ENCODE results near the gene MMP11. TPM values are rescaled to one million over a fixed set of nuclear protein-coding genes. Genes with fewer than 3 reads are reported as not detected.

MMP11 gene
- total RNA-seq, 1 donor from 2014 or later, result 0.70 TPM

GRCh38 chr22:23815541-23816155, 43.0 kb downstream of the MMP11 start:
- intact Hi-C loops (cut with micrococcal nuclease), result no loop called here
- no peaks in the 10 kb centered on the region for H3K27me3 Mint-ChIP-seq
- H3K9me3 Mint-ChIP-seq, result no peaks in the 10 kb centered on the region
- H3K4me1 Mint-ChIP-seq, result peaks cover 12% of the 10 kb centered on the region
- no peak for DNase-seq
- H3K27ac Mint-ChIP-seq, result no peak overlapping the region
- peaks cover 57% of the 10 kb centered on the region for H3K36me3 Mint-ChIP-seq (ENCODE audit: low read depth)
- no peak overlapping the region for H3K4me3 Mint-ChIP-seq

- no peak overlapping the region for H3K4me3 Mint-ChIP-seq
- no peak for DNase-seq
- H3K4me1 Mint-ChIP-seq, result peaks cover 17% of the 10 kb centered on the region
- H3K9me3 Mint-ChIP-seq, result no peaks in the 10 kb centered on the region
- no peak overlapping the region for H3K27ac Mint-ChIP-seq
- H3K36me3 Mint-ChIP-seq (ENCODE audit: low read depth), result peaks cover 60% of the 10 kb centered on the region
- intact Hi-C loops (cut with micrococcal nuclease), result no loop called here
- no peaks in the 10 kb centered on the region for H3K27me3 Mint-ChIP-seq
Measured at GRCh38 chr22:23816156-23816976, 43.7 kb downstream of the MMP11 start.

DNA sequence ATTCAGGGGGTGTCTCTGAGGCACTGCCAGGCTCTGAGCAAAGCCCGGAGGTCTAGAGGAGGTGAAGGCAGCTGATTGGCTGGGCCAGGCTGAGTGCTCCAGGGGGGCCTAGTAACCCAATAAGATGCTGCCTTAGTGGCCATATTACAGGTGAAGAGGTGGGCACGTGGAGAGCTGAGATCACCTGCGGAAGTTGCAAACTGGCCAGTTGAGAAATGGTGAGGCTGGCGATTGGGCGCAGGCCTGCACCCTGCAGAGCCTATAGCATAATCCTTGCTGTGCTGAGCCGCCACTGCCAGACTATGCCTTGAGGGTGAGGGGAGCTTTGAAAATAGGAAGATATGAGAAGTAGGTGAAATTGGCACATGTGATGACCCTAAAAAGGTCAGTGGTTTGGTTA, 44.5 kb downstream of the MMP11 start:
- no peak for DNase-seq
- H3K4me3 Mint-ChIP-seq, result no peak overlapping the region
- H3K27me3 Mint-ChIP-seq, result no peaks in the 10 kb centered on the region
- no peak overlapping the region for H3K27ac Mint-ChIP-seq
- no peaks in the 10 kb centered on the region for H3K9me3 Mint-ChIP-seq
- H3K36me3 Mint-ChIP-seq (ENCODE audit: low read depth), result peaks cover 56% of the 10 kb centered on the region
- intact Hi-C loops (cut with micrococcal nuclease), result no loop called here
- peaks cover 18% of the 10 kb centered on the region for H3K4me1 Mint-ChIP-seq

- Mint-ChIP-seq H3K4me3 (no peak overlapping the region), H3K4me1 (peaks cover 18% of the 10 kb centered on the region), H3K27ac (peak overlapping the region; percentile 15), H3K27me3 (no peaks in the 10 kb centered on the region), H3K9me3 (no peaks in the 10 kb centered on the region), H3K36me3 (ENCODE audit: low read depth) (peaks cover 52% of the 10 kb centered on the region)
- intact Hi-C loops (cut with micrococcal nuclease), result no loop called here
- no peak for DNase-seq
Measured at GRCh38 chr22:23818541-23818940, 45.9 kb downstream of the MMP11 start.

- H3K36me3 Mint-ChIP-seq (ENCODE audit: low read depth), result peaks cover 60% of the 10 kb centered on the region
- peak; percentile 82 for DNase-seq
- no peaks in the 10 kb centered on the region for H3K9me3 Mint-ChIP-seq
- no peaks in the 10 kb centered on the region for H3K27me3 Mint-ChIP-seq
- H3K4me3 Mint-ChIP-seq, result peak overlapping the region; percentile 60
- peaks cover 27% of the 10 kb centered on the region for H3K4me1 Mint-ChIP-seq
- intact Hi-C loops (cut with micrococcal nuclease), result no loop called here
- H3K27ac Mint-ChIP-seq, result peak overlapping the region; percentile 88
Measured at GRCh38 chr22:23820748-23821211, 48.1 kb downstream of the MMP11 start.

DNA sequence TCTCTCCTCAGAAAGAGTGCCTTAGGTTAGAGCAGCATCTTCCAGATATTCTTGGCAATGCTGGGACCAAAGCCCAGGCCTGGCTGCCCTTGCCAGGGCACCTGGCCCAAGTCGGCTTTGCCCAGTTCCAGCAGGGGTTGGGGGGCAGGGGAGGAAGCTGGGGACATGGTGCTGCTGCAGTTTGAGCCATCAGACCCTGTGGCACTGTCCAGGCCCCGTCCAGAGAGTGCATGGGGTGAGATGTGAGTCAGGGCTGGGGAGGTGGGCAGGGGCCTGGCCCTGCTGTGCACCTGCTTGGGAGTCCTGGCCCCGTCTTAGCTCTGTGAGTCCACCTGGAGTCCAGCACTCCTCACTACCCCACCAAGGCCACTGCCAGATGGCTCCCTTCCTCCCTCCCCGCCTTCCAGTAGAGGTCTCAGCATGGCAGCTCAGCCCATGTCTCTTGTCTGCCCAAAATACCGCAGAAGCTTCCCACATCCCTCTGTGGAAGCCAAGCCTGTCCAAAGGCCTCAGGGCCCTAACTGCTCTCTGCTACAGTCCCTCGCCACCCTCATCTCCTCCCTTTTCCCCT, 49.5 kb downstream of the MMP11 start:
- intact Hi-C loops (cut with micrococcal nuclease), result no loop called here
- no peaks in the 10 kb centered on the region for H3K9me3 Mint-ChIP-seq
- no peak overlapping the region for H3K4me3 Mint-ChIP-seq
- H3K4me1 Mint-ChIP-seq, result peaks cover 31% of the 10 kb centered on the region
- H3K36me3 Mint-ChIP-seq (ENCODE audit: low read depth), result peaks cover 54% of the 10 kb centered on the region
- DNase-seq, result no peak
- H3K27me3 Mint-ChIP-seq, result no peaks in the 10 kb centered on the region
- peak overlapping the region; percentile 69 for H3K27ac Mint-ChIP-seq

DNA sequence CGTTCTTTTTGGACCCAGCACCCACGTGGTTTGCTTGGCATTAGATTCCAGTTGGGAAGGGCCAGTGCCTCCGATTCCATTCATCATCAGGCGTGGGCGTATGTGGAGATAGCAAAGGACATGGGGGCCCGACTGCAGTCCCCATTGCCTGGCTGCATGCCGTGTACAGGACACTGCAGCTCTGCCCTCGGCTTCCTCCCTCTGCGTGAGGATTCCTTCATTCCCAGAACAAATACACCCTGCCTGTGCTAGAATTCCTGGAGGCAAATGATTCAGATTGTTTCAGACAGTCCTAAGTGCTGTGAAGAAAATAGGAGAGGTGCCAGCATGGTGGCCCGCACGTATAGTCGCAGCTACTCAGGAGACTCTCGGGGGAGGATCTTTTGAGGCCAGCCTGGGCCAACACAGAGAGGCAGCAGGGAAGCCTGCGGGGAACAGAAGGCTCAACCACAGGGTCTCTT, 50.7 kb downstream of the MMP11 start:
- peaks cover 31% of the 10 kb centered on the region for H3K4me1 Mint-ChIP-seq
- H3K4me3 Mint-ChIP-seq, result no peak overlapping the region
- no peak for DNase-seq
- H3K9me3 Mint-ChIP-seq, result no peaks in the 10 kb centered on the region
- peaks cover 53% of the 10 kb centered on the region for H3K36me3 Mint-ChIP-seq (ENCODE audit: low read depth)
- no peaks in the 10 kb centered on the region for H3K27me3 Mint-ChIP-seq
- intact Hi-C loops (cut with micrococcal nuclease), result no loop called here
- peak overlapping the region; percentile 39 for H3K27ac Mint-ChIP-seq

DNA sequence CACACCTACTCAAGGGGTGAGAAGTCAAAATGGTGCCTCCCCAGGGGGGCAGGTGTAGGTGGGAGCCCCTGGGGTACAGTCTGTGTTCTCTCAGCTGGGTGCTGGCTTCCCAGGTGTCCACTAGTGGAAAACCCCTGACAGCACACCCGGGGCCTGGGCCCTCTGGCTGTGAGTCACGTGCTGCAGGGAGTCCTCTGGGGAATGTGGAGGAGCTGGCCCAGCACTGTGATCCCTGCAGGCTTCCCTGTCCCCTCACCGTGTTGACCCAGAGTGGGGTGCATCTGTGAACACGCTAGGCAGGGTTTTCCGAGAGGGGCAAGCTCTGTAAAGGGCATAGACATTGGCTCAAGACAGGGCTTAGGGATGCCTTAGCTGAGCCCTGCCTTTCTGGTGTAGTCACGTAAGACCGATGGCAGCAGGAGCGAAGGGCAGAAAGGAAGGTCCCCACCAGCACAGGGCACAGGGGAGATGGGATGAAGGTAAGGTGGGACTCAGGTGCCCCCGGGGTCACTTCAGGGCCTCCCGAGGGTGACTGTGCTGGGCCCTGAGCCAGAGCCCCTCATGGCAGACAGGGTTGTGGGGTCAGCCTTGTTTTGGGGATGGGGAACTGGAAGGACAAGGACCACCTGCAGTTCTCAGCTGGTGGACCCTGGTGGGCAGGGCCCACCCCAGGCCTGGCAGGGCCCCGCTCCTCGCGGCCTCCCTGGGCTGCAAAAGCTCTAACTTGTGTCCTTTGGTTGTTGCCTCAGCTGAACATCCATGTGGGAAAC, 52.0 kb downstream of the MMP11 start:
- intact Hi-C loops (cut with micrococcal nuclease), result no loop called here
- peaks cover 52% of the 10 kb centered on the region for H3K36me3 Mint-ChIP-seq (ENCODE audit: low read depth)
- no peak overlapping the region for H3K4me3 Mint-ChIP-seq
- H3K4me1 Mint-ChIP-seq, result peaks cover 34% of the 10 kb centered on the region
- H3K9me3 Mint-ChIP-seq, result no peaks in the 10 kb centered on the region
- peak overlapping the region; percentile 83 for H3K27ac Mint-ChIP-seq
- no peaks in the 10 kb centered on the region for H3K27me3 Mint-ChIP-seq
- no peak for DNase-seq

DNA sequence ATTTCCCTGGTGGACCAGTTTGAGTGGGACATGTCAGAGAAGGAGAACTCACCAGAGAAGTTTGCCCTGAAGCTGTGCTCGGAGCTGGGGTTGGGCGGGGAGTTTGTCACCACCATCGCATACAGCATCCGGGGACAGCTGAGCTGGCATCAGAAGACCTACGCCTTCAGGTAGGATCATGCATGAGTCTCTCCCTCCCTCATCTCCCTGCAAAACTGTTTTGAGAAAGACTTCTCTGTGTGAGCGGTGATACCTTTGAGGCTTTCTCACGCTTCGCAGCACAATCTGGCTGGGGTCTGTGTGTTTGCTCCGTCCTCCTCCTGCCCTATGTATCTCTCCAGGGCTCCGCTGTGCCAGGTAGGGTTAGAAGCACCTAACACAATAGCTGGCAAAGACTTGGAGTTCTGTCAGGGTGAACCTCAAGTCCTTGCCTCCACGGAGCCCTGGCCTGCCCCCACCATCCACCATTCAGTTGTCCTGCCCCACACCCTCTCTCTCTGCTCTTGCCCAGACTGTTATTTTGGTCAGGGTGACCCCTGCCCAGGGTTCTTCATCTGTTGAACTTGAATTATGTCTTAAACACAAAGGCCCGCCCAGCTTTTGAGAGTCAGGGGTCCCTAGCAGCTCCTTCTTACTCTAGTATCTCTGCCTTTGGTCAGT, 52.7 kb downstream of the MMP11 start:
- Mint-ChIP-seq H3K27ac (peak overlapping the region; percentile 89), H3K9me3 (no peaks in the 10 kb centered on the region), H3K27me3 (no peaks in the 10 kb centered on the region), H3K36me3 (ENCODE audit: low read depth) (peaks cover 53% of the 10 kb centered on the region), H3K4me3 (no peak overlapping the region), H3K4me1 (peaks cover 27% of the 10 kb centered on the region)
- no peak for DNase-seq
- intact Hi-C loops (cut with micrococcal nuclease), result no loop called here

DNA sequence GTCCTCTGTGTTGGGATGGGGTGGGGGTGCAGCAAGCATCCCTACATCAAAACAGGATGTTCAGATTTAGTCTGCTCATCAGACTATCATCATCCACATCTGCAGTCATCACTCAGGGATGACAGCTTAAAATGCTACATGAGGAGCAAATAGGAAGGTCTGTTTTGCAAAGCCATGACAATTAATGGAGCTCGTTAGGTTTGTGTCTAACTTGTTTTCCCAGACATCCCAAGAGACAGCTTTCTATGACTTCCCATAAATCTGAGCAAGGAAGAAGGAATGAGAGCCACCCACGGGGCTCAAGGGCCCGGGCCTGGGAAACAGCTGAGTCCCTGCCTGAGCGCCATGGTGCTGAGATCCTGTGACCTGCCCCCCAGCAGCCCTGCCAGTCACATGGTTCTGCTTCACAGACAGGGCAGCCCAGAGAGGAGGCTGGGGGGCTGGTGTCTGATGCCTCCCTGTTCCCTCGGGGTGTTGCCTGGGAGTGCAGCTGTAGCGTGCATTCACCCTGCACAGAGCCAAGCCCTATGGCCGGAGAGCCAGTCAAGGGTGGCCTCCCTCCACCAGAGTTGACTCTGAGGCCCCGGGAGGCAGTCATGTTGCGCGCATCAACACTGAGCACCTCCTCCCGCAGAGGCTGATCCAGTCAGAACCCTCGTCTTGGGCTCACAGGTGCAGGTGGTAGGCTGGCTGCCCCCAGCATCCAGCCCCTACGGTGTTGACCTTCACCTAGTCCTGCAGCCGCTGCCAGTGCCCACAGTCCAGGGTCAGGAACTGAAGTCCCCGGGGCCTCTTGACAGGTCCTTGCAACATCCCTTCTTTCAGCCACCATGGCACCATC, 54.1 kb downstream of the MMP11 start:
- no peaks in the 10 kb centered on the region for H3K9me3 Mint-ChIP-seq
- peak overlapping the region; percentile 16 for H3K4me3 Mint-ChIP-seq
- peak overlapping the region; percentile 89 for H3K27ac Mint-ChIP-seq
- intact Hi-C loops (cut with micrococcal nuclease), result no loop called here
- H3K27me3 Mint-ChIP-seq, result no peaks in the 10 kb centered on the region
- peaks cover 46% of the 10 kb centered on the region for H3K36me3 Mint-ChIP-seq (ENCODE audit: low read depth)
- peaks cover 20% of the 10 kb centered on the region for H3K4me1 Mint-ChIP-seq
- DNase-seq, result no peak

- Mint-ChIP-seq H3K4me1 (peaks cover 20% of the 10 kb centered on the region), H3K27me3 (no peaks in the 10 kb centered on the region), H3K36me3 (ENCODE audit: low read depth) (peaks cover 45% of the 10 kb centered on the region)
Measured at GRCh38 chr22:23827351-23827995, 54.8 kb downstream of the MMP11 start.

More at GRCh38 chr22:23827351-23827995, 54.8 kb downstream of the MMP11 start:
- no peak overlapping the region for H3K27ac Mint-ChIP-seq
- intact Hi-C loops (cut with micrococcal nuclease), result no loop called here
- H3K9me3 Mint-ChIP-seq, result no peaks in the 10 kb centered on the region
- DNase-seq, result no peak
- H3K4me3 Mint-ChIP-seq, result no peak overlapping the region

All from activated CD4-positive, alpha-beta T cell treated with anti-CD3 and anti-CD28 coated beads, Interleukin-2, amount 10 ng/mL, durations not matched to agents 24 days and 14 days (primary cell).